ENCODE data around the gene ZFP36L2.

DNA sequence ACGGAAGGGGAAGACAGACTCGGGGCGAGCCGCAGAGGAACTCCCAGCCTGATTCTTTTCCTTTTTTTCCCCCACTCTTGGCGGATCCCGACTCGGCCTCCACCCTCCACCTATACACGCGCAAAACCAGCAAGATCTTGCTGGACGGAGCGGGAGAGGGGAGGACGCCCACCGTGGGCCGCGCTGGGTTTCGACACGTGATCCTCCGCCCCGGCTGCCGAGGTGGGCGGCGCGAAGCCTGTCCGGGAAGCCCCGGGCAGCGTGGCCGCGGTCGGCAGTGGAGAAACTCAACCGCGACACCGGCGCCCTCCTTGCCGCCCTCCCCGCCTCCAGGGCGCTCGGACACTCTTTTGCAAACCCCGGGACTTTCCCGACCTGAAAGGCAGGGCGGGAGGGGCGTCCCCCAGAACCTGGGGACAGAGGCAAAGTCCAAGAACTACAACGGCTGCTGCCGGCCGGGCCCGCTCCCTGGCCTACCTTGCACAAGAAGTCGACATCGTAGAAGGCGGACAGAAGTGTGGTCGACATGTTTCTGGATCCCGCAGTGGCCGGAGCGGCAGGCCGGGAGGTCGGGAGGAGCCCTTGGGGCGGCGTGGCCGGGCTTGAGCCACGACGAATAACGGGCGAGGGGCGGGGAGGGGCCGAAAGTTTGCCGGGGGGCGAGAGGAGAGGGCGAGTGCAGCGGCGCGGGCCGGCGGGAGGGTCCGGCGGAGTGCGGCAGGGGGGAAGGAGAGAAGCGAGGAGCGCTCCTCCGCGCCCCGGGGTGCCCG, 433 bp downstream of the ZFP36L2 start:
- TF ChIP-seq POLR2A (IDR thresholded peaks at IDR 0.05; ENCODE audit: low read depth, low read length) (peak; percentile 22), TAF1 (IDR thresholded peaks at IDR 0.05; ENCODE audit: borderline replicate concordance, low read depth, low read length) (no peak; the same call in 1 of the 2 replicates), POLR2AphosphoS5 (IDR thresholded peaks at IDR 0.05; ENCODE audit: low read depth, low read length) (peak; percentile 87)

Measured in GM12892 (cell line).